Neural progenitor cell (in vitro differentiated cells): ENCODE measurements around the gene KLHDC2.
"Not testable (repeated sequence)": the region's sequence is repeated elsewhere in the genome, so short reads cannot be mapped to it uniquely, and the experiment has no call there.

Experiments
- EZH2 ChIP-seq: fragments of 200-600 bp; sonication (generic); IDR thresholded peaks from 2 replicates; pipeline ENCODE4 v1.6.1; 2017; ENCODE audit warnings: antibody characterized with exemption, mild to moderate bottlenecking, moderate library complexity
- TF ChIP-seq, protein P1 (sequence below): fragments of 200-600 bp; sonication (generic); IDR thresholded peaks from 2 replicates; pipeline ENCODE4 v1.5.1; 2017; ENCODE audit warnings: antibody characterized with exemption, mild to moderate bottlenecking

DNA sequence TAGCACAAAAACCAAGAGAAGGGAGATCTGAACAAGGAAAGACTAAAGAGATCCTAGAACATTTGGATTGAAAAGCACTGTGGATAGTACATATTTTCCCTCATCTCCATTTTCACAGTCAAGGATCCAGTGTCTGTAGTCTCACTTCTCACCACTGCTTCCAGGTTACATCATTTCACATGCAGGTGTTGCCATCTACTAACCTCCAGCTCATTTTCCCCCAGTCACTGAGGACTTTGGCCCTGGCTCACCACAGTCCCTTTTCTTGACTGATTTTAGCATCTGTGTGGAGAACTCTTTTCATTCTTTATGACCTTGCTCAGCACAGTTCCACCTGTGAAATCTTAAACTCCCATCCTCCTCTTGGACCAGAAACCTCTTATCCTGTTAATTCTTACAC lies 21.5 kb upstream of the KLHDC2 start:
- TF ChIP-seq, protein P1, sequence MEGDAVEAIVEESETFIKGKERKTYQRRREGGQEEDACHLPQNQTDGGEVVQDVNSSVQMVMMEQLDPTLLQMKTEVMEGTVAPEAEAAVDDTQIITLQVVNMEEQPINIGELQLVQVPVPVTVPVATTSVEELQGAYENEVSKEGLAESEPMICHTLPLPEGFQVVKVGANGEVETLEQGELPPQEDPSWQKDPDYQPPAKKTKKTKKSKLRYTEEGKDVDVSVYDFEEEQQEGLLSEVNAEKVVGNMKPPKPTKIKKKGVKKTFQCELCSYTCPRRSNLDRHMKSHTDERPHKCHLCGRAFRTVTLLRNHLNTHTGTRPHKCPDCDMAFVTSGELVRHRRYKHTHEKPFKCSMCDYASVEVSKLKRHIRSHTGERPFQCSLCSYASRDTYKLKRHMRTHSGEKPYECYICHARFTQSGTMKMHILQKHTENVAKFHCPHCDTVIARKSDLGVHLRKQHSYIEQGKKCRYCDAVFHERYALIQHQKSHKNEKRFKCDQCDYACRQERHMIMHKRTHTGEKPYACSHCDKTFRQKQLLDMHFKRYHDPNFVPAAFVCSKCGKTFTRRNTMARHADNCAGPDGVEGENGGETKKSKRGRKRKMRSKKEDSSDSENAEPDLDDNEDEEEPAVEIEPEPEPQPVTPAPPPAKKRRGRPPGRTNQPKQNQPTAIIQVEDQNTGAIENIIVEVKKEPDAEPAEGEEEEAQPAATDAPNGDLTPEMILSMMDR, result not testable (repeated sequence)
- TF ChIP-seq EZH2, result not testable (repeated sequence)
